HG03095 (cell line): ENCODE data around the gene RBM20.

Experiments
- ATAC-seq: cut with Tn5 transposase; IDR thresholded peaks from one replicate; pipeline ENCODE4 v1.9.1; 2021; ENCODE audit warnings: moderate library complexity; ENCODE audit not compliant: unreplicated experiment

The RBM20 gene

DNA sequence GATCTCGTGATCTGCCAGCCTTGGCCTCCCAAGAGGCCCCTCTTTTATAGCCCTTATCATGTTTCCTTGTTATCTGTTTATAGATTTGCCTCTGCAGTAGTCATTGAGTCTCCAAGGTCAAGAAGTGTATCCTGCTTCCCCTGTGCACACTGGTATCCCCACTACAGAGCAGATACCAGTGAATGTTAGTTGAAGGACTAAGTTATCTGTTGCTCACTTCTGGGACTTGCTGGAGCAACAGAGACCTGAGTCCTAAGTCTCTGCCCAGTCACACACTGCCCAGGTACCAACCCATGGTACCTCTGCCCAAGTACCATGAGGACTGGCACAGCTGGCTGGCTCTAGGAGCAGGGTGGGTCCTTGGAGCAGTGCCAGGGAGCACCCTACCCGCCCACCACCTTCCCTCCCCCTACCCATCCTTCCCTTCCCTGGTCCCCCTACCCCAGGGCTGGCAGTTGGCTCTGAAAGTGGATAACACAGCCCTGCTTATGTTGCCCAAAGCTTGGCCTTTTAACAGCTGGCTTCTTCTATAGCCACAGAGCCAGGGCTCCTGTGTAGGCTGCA is 201.1 kb downstream of the RBM20 start:
- no peak for ATAC-seq

DNA sequence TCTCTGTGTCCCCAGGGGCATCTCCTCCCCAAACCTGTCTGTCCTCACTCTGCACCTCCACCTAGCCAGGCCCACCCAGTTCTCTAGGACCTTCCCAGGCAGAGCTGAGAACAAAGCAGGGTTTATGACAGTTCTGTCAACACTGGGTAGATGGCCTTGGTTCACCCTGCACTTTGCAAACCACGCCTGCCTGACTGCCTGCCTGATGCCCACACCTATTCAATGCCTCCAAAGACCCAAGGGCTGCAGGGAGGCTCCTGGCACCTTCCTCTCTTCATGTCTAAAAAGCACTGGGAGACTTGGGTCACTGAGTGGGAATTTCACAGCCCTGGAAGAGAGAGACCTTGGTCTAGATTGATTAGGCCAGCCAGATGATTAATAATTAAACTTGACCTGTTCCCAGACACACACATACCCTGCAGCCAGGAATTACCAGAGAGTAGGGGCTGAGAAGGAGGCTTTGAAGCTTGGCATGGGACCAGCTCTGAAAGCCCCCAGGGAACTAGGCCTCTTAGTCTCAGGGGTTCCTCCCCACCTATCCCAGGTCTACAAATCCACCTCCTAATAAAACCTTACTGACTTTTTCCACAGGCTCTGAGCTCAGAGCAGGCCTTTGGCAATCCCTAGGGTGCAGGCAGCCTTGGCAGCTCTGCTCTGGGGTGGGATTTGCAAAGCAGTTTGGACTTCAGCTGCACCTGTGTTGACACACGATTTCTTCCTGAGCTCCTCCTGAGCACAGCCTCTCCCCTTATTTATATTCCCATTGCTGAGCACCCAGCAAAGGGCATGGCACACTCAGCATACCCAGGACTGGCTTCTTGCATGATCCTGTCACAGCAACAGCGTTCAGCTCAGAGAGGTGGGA is 201.9 kb downstream of the RBM20 start:
- ATAC-seq = no peak

DNA sequence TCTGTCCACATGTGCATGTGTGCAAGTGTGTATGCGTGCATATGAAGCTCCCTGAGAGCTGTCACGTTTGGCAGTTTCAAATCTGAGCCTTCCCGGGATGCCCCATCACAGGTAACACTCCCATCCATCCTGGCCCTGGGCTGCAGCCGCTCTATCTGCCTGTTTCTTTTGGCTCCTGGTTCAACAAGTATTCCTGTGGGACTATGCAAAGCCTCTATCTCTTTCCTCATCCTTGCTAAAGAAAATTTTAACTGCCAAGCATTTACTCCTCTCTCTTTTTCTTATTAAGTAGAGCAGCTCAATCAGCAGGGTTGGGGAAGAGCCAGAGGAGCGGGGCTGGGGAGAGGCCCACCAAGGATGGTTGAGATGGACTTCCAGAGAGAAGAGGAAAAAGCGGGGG is 203.2 kb downstream of the RBM20 start:
- ATAC-seq = no peak

DNA sequence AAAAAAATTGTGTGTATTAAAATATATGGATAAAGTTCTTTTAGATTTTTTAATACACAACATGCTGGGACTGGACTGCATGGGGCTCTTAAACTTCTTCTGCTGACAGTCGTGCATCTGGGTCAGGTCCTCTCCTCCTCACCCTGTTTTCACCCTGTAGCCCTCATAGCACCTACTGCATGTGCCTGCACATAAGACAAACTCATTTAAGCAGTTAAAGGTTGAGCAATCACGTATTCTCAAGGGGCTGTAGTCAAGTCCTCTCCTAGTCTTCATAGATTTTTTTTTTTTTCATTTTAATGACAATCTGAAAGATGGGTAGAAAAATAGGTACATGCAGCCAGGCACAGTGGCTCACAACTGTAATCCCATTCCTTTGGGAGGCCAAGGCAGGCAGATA is 204.0 kb downstream of the RBM20 start:
- ATAC-seq = no peak

- no peak for ATAC-seq
Measured at GRCh38 chr10:110850099-110850498, 206.0 kb downstream of the RBM20 start.

DNA sequence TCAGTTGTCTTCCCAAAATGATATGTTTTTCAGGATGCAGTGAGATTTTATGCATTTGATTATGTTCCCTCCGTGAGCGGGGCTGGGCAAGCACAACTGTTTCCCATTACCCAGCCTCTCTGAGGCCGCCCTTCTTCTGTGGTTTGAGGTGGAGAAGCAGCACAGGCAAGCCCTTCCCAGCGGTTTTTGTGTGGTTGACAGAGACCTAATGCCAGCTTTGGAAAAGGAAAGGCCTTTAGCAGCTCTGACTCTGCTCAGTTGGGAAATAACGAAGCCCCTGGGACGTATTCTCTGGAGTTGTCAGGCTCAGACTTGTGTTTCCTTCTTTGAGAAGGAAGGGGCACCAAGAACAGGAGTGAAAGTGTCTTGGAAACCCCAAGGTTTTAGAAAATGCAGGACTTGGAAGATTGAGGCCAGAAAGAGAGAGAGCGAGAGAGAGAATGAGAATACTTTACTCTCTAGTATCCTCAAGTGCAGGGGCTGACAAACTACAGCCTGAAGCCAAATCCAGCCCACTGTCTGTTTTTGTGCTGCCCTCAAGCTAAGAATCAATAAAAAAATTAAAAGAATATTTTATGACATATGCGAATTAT is 207.0 kb downstream of the RBM20 start:
- no peak for ATAC-seq

DNA sequence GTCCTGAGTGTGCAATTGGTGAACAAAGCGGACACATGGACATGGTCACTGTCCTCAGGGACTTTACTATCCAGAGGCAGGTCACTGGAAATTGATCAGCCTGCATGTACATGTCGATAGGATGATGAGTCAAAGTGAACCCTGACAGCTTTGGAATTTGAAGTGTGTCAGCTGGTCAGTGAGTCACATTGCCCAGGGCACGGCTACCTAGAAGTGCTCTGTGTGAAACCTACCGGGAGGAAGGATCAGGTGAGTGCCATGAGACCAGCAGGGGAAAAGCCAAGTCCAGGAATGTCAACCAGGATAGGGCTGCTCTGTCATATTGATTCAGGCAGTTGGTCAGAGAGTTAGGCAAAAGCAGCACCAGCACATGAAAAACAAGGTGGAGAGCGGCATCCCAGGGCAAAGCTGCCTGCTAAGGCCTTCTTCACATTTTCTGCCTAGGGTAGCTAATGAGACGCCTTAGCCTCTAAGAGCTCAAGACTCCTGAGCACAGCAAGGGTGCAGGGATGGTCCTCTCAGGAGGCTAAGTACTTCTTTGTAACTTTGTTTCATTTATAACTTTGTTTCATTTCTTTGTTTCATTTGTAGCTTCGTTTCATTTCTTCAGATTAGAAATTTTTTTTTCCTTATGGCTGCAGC is 208.2 kb downstream of the RBM20 start:
- no peak for ATAC-seq

DNA sequence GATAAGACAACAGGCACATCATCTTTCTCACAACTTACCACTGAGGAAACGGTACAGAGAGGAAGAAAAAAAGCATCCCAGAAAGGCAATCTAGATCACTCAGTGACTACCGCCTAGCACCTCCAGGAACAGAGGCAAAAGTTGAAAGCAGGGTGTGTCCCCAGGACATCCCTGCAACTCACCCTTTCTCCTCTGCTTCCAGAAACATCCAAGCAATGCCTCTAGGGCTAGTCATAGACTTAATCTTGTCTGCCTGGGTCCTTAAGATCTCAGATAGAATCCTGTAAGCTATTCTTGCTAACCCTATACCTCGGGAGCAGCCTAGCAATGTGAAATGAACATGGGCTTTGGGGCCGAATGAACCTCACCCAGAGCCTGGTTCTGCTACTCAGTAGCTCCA is 208.8 kb downstream of the RBM20 start:
- ATAC-seq = no peak

- ATAC-seq = no peak
Measured at GRCh38 chr10:110853921-110854605, 209.9 kb downstream of the RBM20 start.

- no peak for ATAC-seq
Measured at GRCh38 chr10:110857265-110858171, 213.4 kb downstream of the RBM20 start.

- no peak for ATAC-seq
Measured at GRCh38 chr10:110858297-110858934, 214.3 kb downstream of the RBM20 start.

DNA sequence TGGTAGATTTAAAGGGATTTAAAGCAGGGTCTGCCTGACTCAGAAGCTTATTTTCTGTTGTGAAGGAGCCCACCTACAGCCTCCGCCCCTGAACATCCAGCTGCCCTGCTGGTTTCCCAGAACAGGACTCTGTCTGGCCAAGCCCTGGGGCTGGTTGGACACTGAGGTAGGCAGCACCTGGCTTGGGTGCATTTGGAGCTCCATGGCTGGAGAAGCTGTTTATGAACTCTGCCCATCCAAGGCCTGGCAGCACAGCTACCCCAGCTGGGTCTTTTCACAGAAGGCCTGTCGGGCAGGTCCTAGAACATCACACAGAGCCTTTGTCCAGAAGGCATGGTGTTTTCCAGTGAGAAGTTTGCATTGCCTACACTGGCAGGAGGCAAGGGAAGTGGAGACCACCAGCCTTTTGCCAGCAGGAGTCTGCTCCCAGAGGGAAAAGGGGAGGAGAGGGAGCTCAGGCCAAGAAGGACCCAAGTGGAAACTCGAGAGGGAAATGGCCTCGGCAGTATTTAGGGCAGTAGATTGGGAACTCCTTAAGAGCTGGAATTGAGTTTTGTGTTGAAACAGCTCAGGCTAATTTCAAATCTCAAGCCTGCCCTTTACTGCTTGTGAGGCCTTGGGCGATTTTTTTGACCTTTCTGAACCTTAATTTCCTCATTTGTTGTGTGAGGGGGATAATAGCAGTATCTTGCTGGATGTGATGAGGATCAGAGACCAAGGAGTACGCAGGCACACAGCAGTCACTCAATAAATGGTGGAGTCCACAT is 215.3 kb downstream of the RBM20 start:
- ATAC-seq = no peak

- no peak for ATAC-seq
Measured at GRCh38 chr10:110859973-110860376, 215.8 kb downstream of the RBM20 start.

DNA sequence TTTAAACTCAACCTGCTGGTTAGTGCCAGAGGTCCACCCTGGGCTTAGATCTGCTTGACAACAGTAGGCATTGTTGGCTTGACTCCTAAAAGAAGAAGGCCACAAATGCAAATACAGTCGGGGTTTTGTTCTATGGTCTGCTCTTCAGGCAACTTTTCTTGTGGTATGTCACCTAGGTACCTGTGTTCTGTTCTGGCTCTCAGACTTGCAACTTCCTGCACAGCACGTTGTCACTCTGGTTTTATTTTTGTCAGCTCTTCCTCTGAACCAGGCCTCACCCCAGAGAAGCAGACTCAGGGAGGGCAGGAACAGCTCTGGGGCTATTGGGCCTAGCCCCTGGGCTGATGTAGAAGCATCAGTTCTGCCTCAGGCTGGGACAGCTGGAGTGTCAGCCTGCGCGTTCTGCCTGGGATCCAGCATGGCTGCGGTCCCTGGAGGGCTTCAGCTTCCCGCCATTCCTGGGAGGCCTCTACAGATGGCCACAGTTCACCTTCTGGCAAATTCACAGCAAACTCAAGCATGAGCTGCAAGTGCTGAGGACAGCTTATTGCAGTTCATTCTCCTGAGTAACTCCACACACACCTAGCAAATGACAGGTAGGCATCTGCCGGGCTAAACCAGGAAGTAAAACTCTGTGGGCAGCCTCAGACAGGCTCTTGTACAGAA is 216.6 kb downstream of the RBM20 start:
- peak; percentile 46 for ATAC-seq

GRCh38 chr10:110861476-110861875 is 217.3 kb downstream of the RBM20 start:
- ATAC-seq = no peak

DNA sequence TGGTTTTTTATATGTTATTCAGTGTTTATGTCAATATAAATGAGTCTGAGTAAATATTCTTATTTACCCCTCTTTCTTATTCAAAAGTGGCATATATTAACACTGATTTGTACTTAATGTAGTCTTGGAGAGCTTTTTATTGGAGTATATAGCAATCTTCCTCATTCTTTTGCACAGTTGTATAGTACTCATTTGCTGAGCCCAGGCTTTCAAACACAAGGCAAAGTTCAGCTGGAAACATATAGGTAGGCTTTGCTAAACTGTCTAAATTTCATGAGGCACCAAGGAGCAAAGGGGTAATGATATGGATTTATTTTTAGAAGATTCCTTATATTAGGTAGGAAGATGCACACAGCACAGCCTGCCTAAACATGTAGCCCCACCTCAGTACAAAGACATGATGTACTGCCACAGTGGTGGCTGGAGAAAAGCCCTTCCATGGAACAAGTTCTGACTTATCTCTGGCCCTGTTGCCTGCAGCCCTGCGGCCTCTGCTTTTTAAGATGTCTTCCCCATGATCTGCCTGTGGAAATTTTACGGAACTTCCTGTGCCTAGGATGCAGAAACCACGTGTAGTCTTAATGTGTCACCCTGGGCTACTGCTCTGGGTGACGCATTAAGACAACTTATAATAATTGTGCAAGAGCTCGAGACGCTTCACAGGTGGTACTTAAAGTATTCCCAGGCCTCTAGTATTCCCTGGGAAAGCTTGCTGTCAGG is 218.0 kb downstream of the RBM20 start:
- ATAC-seq = no peak

- ATAC-seq = no peak
Measured at GRCh38 chr10:110862961-110863360, 218.8 kb downstream of the RBM20 start.

GRCh38 chr10:110863361-110863760 is 219.2 kb downstream of the RBM20 start:
- no peak for ATAC-seq
